ENCODE results near the gene GPC5. TPM values are rescaled to one million over a fixed set of nuclear protein-coding genes. Genes with fewer than 3 reads are reported as not detected.
"Not testable (repeated sequence)": the region's sequence is repeated elsewhere in the genome, so short reads cannot be mapped to it uniquely, and the experiment has no call there.

GPC5 gene
- total and polyA plus RNA-seq, 2 of the 8 experiments (the other 6 are each of a cell fraction or from before 2014, with no cell fraction given), result 0.20 to 0.39 TPM

- ChIA-PET POLR2A (ENCODE audit: partially characterized antibody) (no interaction called here), CTCF (ENCODE audit: partially characterized antibody) (no interaction called here)
- Histone ChIP-seq H3K4me2 (ENCODE audit: insufficient read depth in 1 of 2, low read depth in 2 of 2, low read length in 2 of 2) (no peak overlapping the region), H3K27ac (ENCODE audit: low read depth, low read length) (no peak overlapping the region), H4K8ac (ENCODE audit: extremely low read depth, insufficient read depth, low read length) (no peak overlapping the region), H2AFZ (ENCODE audit: low read length) (no peak overlapping the region), H4K20me1 (replicated peaks in 1 of 2; ENCODE audit: control insufficient read depth in 1 of 2, insufficient read depth in 2 of 2, low read length in 2 of 2) (no peaks in the 10 kb centered on the region), H2BK15ac (ENCODE audit: low read length) (no peak overlapping the region), H2AK5ac (ENCODE audit: low read depth, low read length) (no peak overlapping the region), H3K23ac (ENCODE audit: insufficient read length) (no peak overlapping the region), H4K91ac (replicated peaks; ENCODE audit: insufficient read length, low read length) (no peak overlapping the region), H3K27me3 (replicated peaks in 1 of 4; ENCODE audit: control insufficient read depth in 3 of 4, extremely low read depth in 1 of 4, insufficient read depth in 3 of 4, low read length in 3 of 4) (no peaks in the 10 kb centered on the region), H3K9ac (replicated peaks in 1 of 4; ENCODE audit: extremely low read depth in 1 of 4, low read depth in 3 of 4, low read length in 3 of 4) (no peak overlapping the region), H3K18ac (ENCODE audit: extremely low read depth, low read length) (no peak overlapping the region), H3K14ac (ENCODE audit: insufficient read length) (no peak overlapping the region), H3K56ac (replicated peaks; ENCODE audit: insufficient read length, low read depth, low read length) (no peak overlapping the region), H3K79me1 (ENCODE audit: low read depth, low read length) (no peaks in the 10 kb centered on the region), H3K23me2 (ENCODE audit: low read depth, low read length) (no peaks in the 10 kb centered on the region), H3K4me1 (replicated peaks in 1 of 4; ENCODE audit: control insufficient read depth in 3 of 4, insufficient read depth in 4 of 4, low read length in 3 of 4) (no peaks in the 10 kb centered on the region), H4K5ac (ENCODE audit: insufficient read length, low read depth, low read length) (no peak overlapping the region), H2BK5ac (ENCODE audit: low read depth, low read length) (no peak overlapping the region), H2BK120ac (replicated peaks; ENCODE audit: low read depth, low read length) (no peak overlapping the region), H3K4me3 (ENCODE audit: extremely low read depth in 1 of 4, insufficient read depth in 2 of 4, low read depth in 3 of 4, low read length in 4 of 4) (no peak overlapping the region), H3K9me3 (ENCODE audit: insufficient read depth in 2 of 2, low read depth in 1 of 2, low read length in 1 of 2) (0 out of 4 replicates have a peak, but pooled peaks cover 0 to 2% of the 10 kb centered on the region in 2 experiments), H3K79me2 (ENCODE audit: control insufficient read depth in 1 of 2, insufficient read depth in 2 of 2, low read length in 2 of 2) (no peaks in the 10 kb centered on the region), H3K36me3 (ENCODE audit: control insufficient read depth in 2 of 4, insufficient read depth in 4 of 4, low read length in 3 of 4) (no peaks in the 10 kb centered on the region), H3K4ac (replicated peaks; ENCODE audit: insufficient read length, low read depth, low read length) (no peak overlapping the region), H2BK20ac (ENCODE audit: low read length) (no peak overlapping the region), H2BK12ac (ENCODE audit: low read depth, low read length) (no peak overlapping the region)
- no peak for TF ChIP-seq JUN (IDR thresholded peaks at IDR 0.05; ENCODE audit: low read depth, low read length)
- TF ChIP-seq FOSL1 (IDR thresholded peaks at IDR 0.05; ENCODE audit: insufficient read depth, low read depth, low read length), result no peak
- no peak for TF ChIP-seq TAF1 (IDR thresholded peaks at IDR 0.05; ENCODE audit: low read depth, low read length)
- DNase-seq (ENCODE audit: low read depth in 1 of 2, low spot score in 2 of 2), result no peak
- FAIRE-seq, result no peak
Measured at GRCh38 chr13:92694047-92694446, 1295.6 kb downstream of the GPC5 start.

- H2BK15ac ChIP-seq (ENCODE audit: low read length); H4K20me1 ChIP-seq (replicated peaks in 1 of 2; ENCODE audit: control insufficient read depth in 1 of 2, insufficient read depth in 2 of 2, low read length in 2 of 2); H3K56ac ChIP-seq (replicated peaks; ENCODE audit: insufficient read length, low read depth, low read length); H3K4ac ChIP-seq (replicated peaks; ENCODE audit: insufficient read length, low read depth, low read length); H2AFZ ChIP-seq (ENCODE audit: low read length); H3K36me3 ChIP-seq (ENCODE audit: control insufficient read depth in 2 of 4, insufficient read depth in 4 of 4, low read length in 3 of 4); H3K14ac ChIP-seq (ENCODE audit: insufficient read length); H3K4me1 ChIP-seq (replicated peaks in 1 of 4; ENCODE audit: control insufficient read depth in 3 of 4, insufficient read depth in 4 of 4, low read length in 3 of 4); H2BK20ac ChIP-seq (ENCODE audit: low read length); FAIRE-seq; H3K79me2 ChIP-seq (ENCODE audit: control insufficient read depth in 1 of 2, insufficient read depth in 2 of 2, low read length in 2 of 2); H2BK5ac ChIP-seq (ENCODE audit: low read depth, low read length); H3K18ac ChIP-seq (ENCODE audit: extremely low read depth, low read length); H3K23me2 ChIP-seq (ENCODE audit: low read depth, low read length); H4K8ac ChIP-seq (ENCODE audit: extremely low read depth, insufficient read depth, low read length); H4K5ac ChIP-seq (ENCODE audit: insufficient read length, low read depth, low read length); H2AK5ac ChIP-seq (ENCODE audit: low read depth, low read length); POLR2A ChIA-PET (ENCODE audit: partially characterized antibody); H3K4me2 ChIP-seq (ENCODE audit: insufficient read depth in 1 of 2, low read depth in 2 of 2, low read length in 2 of 2); H3K23ac ChIP-seq (ENCODE audit: insufficient read length); H2BK120ac ChIP-seq (replicated peaks; ENCODE audit: low read depth, low read length); H3K79me1 ChIP-seq (ENCODE audit: low read depth, low read length); H2BK12ac ChIP-seq (ENCODE audit: low read depth, low read length); H3K27me3 ChIP-seq (replicated peaks in 1 of 4; ENCODE audit: control insufficient read depth in 3 of 4, extremely low read depth in 1 of 4, insufficient read depth in 3 of 4, low read length in 3 of 4); H3K9ac ChIP-seq (replicated peaks in 1 of 4; ENCODE audit: extremely low read depth in 1 of 4, low read depth in 3 of 4, low read length in 3 of 4); H3K4me3 ChIP-seq (ENCODE audit: extremely low read depth in 1 of 4, insufficient read depth in 2 of 4, low read depth in 3 of 4, low read length in 4 of 4); H3K9me3 ChIP-seq (ENCODE audit: insufficient read depth in 2 of 2, low read depth in 1 of 2, low read length in 1 of 2); DNase-seq (ENCODE audit: low read depth in 1 of 2, low spot score in 2 of 2); H4K91ac ChIP-seq (replicated peaks; ENCODE audit: insufficient read length, low read length); H3K27ac ChIP-seq (ENCODE audit: low read depth, low read length): not testable (repeated sequence)
- WGBS, 2 experiments (ENCODE audit: extremely low coverage in 1 of 2, insufficient coverage in 1 of 2, insufficient read length in 1 of 2, insufficient replicate concordance in 2 of 2, low coverage in 1 of 2, low lambda C conversion rate in 2 of 2, missing lambda C conversion rate in 1 of 2), result 93% methylated on average over 4 of the region's 4 CpGs; no CpG with 5 or more reads in 1 of the 2 experiments
- CTCF ChIA-PET (ENCODE audit: partially characterized antibody), result interaction anchor here (0.6 kb wide), 1 partner anchor 1645 kb away, joined by 3 read pairs; no protein-coding TSS in a partner anchor
Measured at GRCh38 chr13:92695827-92696226, 1297.4 kb downstream of the GPC5 start.

All from H1 (cell line).